ENCODE measurements around the gene CFI.
"Not testable (repeated sequence)": the region's sequence is repeated elsewhere in the genome, so short reads cannot be mapped to it uniquely, and the experiment has no call there.

Gene CFI

DNA sequence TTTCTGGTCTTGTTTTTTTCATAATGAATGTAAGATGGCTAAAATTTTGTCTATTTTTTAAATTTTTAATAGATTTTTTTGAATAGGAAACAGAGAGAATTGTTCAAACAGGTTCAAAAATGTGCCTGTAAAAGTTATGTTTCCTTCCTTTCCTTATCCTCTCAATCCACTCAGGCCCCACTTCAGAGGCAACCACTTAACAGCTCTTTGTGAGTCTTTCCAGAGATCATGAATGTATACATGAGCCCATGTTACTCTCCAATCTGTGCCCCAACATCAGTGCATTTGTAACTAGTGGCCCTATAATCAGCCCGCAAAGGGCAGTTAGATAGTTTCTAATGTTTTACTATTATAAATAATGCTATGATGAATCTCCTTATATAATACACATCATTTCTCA is 14.0 kb downstream of the CFI start:
- no peak for DNase-seq

DNA sequence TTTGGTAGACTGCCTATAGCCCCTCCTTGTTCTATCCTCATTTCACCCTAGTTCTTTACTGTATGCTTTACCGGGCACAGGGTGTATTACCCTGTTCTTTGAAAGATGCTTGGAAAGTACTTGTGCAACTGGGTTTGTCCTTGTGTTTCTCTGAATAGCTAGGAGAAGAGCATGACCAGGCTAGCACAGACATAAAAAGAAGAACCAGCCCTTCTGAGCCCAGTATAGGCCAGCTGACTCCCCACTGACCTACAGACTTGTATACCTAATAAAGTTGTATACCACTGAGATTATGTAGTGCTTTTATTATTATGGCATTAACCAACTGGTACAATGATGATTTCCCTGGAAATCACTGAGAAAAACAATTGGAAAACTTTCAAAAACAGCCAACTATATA is 15.0 kb downstream of the CFI start:
- DNase-seq: no peak

- DNase-seq: not testable (repeated sequence)
Observed at GRCh38 chr4:109782092-109782491, 19.7 kb downstream of the CFI start.

GRCh38 chr4:109764789-109765402 is 36.9 kb downstream of the CFI start:
- DNase-seq: no peak

GRCh38 chr4:109764376-109764775 is 37.4 kb downstream of the CFI start:
- peak; percentile 30 for DNase-seq

DNA sequence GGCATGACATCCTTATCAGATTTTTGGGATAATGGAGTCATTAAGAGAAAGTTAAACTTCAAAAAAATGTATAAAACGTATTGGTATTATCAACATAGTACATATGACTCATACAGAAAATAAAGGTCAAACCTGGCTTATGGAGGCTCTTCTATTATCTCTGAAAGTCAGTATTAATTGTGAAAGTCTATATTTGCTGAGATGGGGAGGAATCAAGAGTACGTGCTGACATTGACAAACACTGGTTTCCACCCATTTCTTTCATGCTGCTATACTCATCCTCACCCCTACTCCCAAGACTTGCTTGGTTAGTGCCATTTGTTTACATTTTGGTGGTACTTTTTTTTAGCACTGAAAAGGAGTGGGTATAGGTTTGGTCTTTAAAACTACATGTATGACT is 41.1 kb downstream of the CFI start:
- DNase-seq: no peak

GRCh38 chr4:109755656-109756055 is 46.1 kb downstream of the CFI start:
- DNase-seq: no peak

DNA sequence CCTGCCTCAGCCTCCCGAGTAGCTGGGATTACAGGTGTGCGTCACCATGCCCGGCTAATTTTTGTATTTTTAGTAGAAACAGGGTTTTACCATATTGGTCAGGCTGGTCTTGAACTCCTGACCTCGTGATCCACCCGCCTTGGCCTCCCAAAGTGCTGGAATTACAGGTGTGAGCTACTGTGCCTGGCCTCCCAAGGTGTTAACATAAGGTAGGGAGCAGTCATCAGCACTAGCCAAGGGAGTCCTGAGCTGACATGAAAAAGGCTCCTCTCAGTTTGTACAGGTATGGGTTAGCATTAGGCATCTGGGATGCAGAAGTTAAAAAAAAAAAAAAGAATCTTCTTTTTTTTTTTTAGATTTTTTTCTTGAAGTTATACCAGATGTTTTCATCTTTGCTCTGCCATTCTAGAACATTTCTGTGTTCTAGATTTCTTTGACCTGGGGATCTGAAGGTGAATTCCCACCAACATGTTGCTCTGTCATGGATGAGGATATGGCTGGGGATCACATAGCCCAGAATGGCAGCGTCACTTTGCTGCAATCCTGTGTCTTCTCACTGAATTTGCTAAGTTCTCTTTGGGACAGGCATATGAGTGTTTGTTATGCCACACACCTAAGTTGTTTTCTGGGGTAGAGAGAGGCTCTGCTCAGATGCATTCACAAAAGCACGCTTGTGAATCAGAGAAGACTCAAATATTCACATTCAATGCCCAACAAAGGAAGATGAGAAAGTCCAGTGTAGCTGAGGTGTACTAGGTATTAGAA is 47.5 kb downstream of the CFI start:
- DNase-seq: no peak

DNA sequence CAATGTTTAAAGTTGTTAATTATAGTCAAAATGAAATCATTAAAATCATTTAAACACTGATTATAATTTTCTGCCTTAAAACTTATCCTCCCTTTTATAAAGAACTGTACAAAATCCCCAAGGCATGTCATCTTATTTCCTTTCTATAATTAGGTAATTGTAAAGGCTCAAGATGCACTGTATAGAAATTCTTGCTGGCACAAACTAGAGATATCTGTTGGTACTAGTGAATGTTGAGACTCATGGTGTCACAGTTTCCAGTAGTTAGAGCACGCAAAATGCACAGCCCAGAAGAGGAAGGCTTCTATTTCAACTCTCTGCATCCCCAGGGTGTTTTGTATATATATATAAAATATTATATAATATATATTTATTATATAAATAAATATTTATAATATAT is 49.3 kb downstream of the CFI start:
- DNase-seq: peak; percentile 21

DNA sequence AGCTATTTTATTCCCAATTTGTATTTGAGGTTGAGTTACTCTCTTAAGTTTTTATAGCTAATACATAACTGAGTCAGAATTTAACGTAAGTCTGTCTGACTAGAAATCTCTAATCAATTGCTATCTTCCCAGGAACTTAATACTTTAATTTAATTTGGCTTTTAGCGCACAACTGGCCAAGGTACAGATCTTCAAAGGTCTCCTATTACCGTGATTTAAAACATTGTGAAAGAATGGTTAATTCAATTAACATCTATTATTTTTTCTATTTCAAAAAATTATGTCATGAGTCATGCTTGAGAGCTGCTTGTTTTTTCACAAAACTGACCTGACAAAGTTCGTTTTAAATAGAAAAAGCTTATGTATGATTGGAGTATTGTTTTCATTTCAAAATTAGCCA is 49.9 kb downstream of the CFI start:
- no peak for DNase-seq

DNA sequence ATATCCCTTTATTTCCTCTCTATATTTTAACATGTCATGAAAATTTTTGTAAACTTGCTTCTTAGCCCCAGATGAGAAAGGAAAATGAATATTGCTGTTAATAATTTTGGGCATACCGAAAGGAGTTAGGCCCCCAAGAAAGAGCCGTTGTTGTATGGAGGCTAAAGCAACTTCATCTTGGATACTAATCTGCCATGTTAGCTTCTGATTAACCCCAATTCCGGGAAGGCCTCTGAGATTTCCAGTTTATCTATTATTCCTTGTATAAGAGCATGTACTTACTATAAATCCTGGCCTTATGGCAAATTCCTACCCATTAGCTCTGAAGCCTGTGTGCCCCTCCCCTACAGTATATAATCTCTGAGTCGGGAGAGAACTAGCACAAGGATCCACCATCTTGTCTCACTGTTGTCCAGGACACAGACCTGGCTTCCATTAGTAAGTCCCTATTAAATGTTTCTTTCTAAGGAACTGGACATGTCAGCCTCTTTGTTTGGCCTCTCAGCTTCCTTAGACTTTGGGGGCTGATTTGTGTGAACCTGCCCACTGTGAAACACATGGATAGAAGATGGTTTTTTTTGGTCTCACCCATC is 51.1 kb downstream of the CFI start:
- no peak for DNase-seq

DNA sequence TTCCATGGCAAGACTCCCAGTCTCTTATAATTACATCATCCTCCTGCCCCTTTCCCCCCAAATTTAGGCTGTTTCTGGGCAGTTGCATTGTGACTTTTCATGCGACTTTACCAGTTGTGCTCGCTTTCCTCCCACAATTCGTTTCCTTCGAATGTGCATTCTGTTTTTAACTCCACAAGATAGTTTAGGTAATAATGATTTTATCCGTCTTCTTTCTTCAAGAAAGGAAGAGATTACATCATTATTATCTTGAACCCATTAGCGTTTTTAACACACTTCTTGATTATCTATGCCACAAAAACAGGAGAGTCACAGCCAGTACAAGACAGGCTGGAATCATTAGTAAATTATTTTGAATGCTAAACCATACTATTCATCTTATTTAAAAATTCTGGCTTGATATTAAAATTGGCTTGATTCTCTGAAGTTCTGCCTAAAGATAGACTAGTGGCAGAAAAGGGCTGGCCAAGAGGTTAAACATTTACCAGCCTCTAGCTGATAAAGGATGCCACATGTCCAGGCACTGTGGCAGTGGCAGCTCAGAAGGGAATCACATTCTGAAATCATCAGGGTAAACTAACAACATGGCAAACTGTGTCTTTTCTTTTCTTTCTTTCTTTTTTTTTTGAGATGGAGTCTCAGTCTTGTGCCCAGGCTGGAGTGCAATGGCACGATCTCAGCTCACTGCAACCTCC is 52.3 kb downstream of the CFI start:
- DNase-seq: no peak

DNA sequence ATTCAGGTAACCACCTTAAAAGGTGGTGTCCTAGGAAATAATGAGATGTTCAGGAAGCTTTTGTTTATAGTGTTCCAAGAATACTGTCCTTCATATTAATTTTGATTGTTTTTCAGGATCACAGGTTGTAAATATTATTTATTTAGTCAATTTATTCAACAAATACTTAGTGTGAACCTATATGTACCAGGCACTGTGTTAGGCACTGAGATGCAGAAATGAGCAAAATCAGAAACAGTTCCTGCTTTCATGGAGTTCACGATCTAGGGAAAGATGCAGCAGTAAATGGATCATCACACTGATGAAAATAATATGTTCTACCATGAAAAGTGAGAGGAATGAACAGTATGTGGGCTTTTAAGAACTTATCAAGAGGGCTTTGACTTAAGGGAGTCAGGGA is 53.7 kb downstream of the CFI start:
- DNase-seq: no peak

DNA sequence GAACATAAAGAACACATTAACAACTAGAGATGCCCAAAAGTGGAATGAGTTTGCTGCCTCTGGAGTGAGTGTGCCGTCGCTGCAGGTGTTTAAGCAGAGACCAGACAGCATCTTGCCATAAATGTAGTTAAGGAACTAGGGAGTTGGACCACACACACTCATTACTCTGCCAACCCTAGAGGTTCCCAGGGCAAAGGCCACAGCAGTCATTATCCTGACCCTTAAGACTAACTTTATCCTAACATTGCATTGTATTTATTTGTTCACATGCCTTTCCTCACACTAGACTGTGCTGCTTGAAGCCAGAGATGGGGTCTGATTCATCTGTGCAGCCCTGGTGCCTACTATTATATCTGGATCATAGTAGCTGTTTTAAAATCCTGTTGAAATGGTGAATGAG is 55.1 kb downstream of the CFI start:
- DNase-seq: no peak

DNA sequence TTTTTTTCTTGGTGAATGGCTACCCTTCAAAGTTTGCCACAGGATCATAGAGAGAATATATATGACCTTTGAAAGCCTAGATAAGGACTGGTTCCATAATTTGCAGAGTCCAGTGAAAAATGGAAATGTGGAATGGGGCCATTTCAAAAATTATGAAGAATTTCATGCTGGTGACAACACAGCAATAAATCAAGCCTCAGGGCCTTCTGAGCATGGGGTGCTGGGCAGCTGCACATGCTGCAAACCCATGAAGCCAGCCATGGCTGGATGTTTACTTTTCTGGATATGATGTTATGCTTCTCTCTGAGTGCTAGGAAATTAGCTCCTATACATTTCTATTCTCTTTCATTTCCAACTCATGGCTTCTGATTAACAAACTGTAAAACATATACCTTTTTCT is 56.0 kb downstream of the CFI start:
- DNase-seq: no peak

GRCh38 chr4:109739547-109739946 is 62.3 kb downstream of the CFI start:
- no peak for DNase-seq

- DNase-seq: no peak
Observed at GRCh38 chr4:109738104-109738872, 63.5 kb downstream of the CFI start.

GRCh38 chr4:109735566-109736365 is 66.0 kb downstream of the CFI start:
- no peak for DNase-seq

DNA sequence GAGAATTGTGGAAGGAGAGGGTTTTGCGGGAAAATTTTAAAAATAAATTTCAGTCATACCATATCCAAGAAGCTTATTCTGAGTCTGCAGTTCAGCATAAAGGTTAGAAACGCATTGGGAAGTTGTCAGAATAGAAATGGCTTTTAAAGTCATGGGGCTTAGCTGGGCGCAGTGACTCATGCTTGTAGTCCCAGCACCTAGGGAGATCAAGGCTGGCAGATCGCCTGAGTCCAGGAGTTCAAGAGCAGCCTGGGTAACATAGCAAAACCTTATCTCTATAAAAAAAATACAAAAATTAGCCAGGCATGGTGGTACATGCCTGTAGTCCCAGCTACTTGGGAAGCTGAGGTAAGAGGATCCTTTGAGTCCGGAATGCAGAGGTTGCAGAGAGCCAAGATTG is 68.1 kb downstream of the CFI start:
- no peak for DNase-seq

- DNase-seq: no peak
Observed at GRCh38 chr4:109730619-109731545, 70.9 kb downstream of the CFI start.
